Brain microvascular endothelial cell (primary cell): ENCODE measurements around the gene BICRA.

Experiments
- DNase-seq: peaks from one replicate; pipeline ENCODE4 v3.0.0-alpha.2; 2020
- H3K27ac ChIP-seq: fragments of 250-450 bp; sonication (Bioruptor Pico); 2 replicates; pipeline ENCODE4 v1.5.1; 2020; ENCODE audit warnings: mild to moderate bottlenecking, moderate library complexity
- H3K27me3 ChIP-seq: fragments of 250-450 bp; sonication (Bioruptor Pico); replicated peaks from 2 replicates; pipeline ENCODE4 v1.5.1; 2020; ENCODE audit warnings: mild to moderate bottlenecking
- H3K36me3 ChIP-seq: fragments of 250-450 bp; sonication (Bioruptor Pico); replicated peaks from 2 replicates; pipeline ENCODE4 v1.5.1; 2020; ENCODE audit warnings: mild to moderate bottlenecking
- H3K4me3 ChIP-seq: 2 replicates; pipeline ENCODE4 v1.5.1; 2011; ENCODE audit warnings: low read depth, mild to moderate bottlenecking, control low read depth, low read length, moderate library complexity
- CTCF ChIP-seq: IDR thresholded peaks from 2 replicates; pipeline ENCODE4 v1.5.1; 2011; ENCODE audit warnings: low read depth, mild to moderate bottlenecking, moderate library complexity, low read length, control low read depth, inconsistent platforms; ENCODE audit errors: missing control alignments
- in situ Hi-C: cut with HindIII; loops from 2 replicates; pipeline ENCODE4 v1.10.0; 2017; ENCODE audit warnings: low sequenced_read_pairs, low pct_ligation_motif_present

BICRA gene

GRCh38 chr19:47623921-47624391, 15.0 kb downstream of the BICRA start:
- H3K27ac ChIP-seq: no peak overlapping the region
- no peaks in the 10 kb centered on the region for H3K36me3 ChIP-seq
- H3K27me3 ChIP-seq: no peaks in the 10 kb centered on the region
- DNase-seq: no peak
- in situ Hi-C loops: no loop called here
- no peak for TF ChIP-seq CTCF
- no peak overlapping the region for H3K4me3 ChIP-seq

- in situ Hi-C loops: no loop called here
- Histone ChIP-seq H3K27me3 (no peaks in the 10 kb centered on the region), H3K27ac (no peak overlapping the region), H3K36me3 (no peaks in the 10 kb centered on the region), H3K4me3 (no peak overlapping the region)
- no peak for DNase-seq
- no peak for TF ChIP-seq CTCF
Measured at GRCh38 chr19:47625650-47626049, 16.7 kb downstream of the BICRA start.

GRCh38 chr19:47626238-47626637, 17.3 kb downstream of the BICRA start:
- H3K27ac ChIP-seq: no peak overlapping the region
- H3K4me3 ChIP-seq: no peak overlapping the region
- TF ChIP-seq CTCF: no peak
- H3K36me3 ChIP-seq: peaks cover 2% of the 10 kb centered on the region
- in situ Hi-C loops: no loop called here
- DNase-seq: no peak
- no peaks in the 10 kb centered on the region for H3K27me3 ChIP-seq

GRCh38 chr19:47628078-47628771, 19.3 kb downstream of the BICRA start:
- H3K36me3 ChIP-seq: peaks cover 2% of the 10 kb centered on the region

GRCh38 chr19:47630594-47630993, 21.7 kb downstream of the BICRA start:
- in situ Hi-C loops: no loop called here
- no peak overlapping the region for H3K4me3 ChIP-seq
- no peak for TF ChIP-seq CTCF
- H3K27me3 ChIP-seq: no peaks in the 10 kb centered on the region
- no peak overlapping the region for H3K27ac ChIP-seq
- peaks cover 2% of the 10 kb centered on the region for H3K36me3 ChIP-seq
- no peak for DNase-seq

More at GRCh38 chr19:47628078-47628771, 19.3 kb downstream of the BICRA start:
- DNase-seq: no peak
- no peak for TF ChIP-seq CTCF
- Histone ChIP-seq H3K27ac (no peak overlapping the region), H3K4me3 (no peak overlapping the region), H3K27me3 (no peaks in the 10 kb centered on the region)
- in situ Hi-C loops: no loop called here
